WTC11 (cell line): ENCODE measurements around the gene WNT8B.

Experiments
- ELF4 ChIP-seq: sonication (generic); formaldehyde crosslinking; IDR thresholded peaks from 2 replicates; pipeline ENCODE4 v1.8.1; 2022; ENCODE audit warnings: low read depth, mild to moderate bottlenecking, moderate library complexity, missing genetic modification reagents
- FOXK1 ChIP-seq: sonication (generic); formaldehyde crosslinking; IDR thresholded peaks from 2 replicates; pipeline ENCODE4 v1.8.0; 2022; ENCODE audit warnings: mild to moderate bottlenecking, moderate library complexity, missing genetic modification reagents
- GABPB1 ChIP-seq: sonication (generic); formaldehyde crosslinking; IDR thresholded peaks from 2 replicates; pipeline ENCODE4 v1.8.1; 2023; ENCODE audit warnings: mild to moderate bottlenecking, missing genetic modification reagents
- SP1 ChIP-seq: sonication (generic); formaldehyde crosslinking; conservative IDR thresholded peaks from 2 replicates; pipeline ENCODE4 v1.8.1; 2022; ENCODE audit warnings: missing genetic modification reagents
- ZNF232 ChIP-seq: sonication (generic); formaldehyde crosslinking; IDR thresholded peaks from 2 replicates; pipeline ENCODE4 v1.8.0; 2022; ENCODE audit warnings: mild to moderate bottlenecking, missing genetic modification reagents
- TF ChIP-seq, protein P1 (sequence below): fragments of 200-600 bp; IDR thresholded peaks from 2 replicates; pipeline ENCODE4 v1.8.0; 2022; ENCODE audit warnings: antibody characterized with exemption
- TF ChIP-seq, protein P2 (sequence below): sonication (generic); formaldehyde crosslinking; IDR thresholded peaks from 2 replicates; pipeline ENCODE4 v1.8.1; 2023; ENCODE audit warnings: mild to moderate bottlenecking, missing genetic modification reagents, moderate library complexity
- TF ChIP-seq, protein P3 (sequence below): sonication (generic); formaldehyde crosslinking; IDR thresholded peaks from 2 replicates; pipeline ENCODE4 v1.8.1; 2023; ENCODE audit warnings: mild to moderate bottlenecking, missing genetic modification reagents, borderline replicate concordance
- TF ChIP-seq, protein P4 (sequence below): fragments of 250-450 bp; sonication (Bioruptor Pico); IDR thresholded peaks from 2 replicates; pipeline ENCODE4 v2.1.2; 2022; ENCODE audit warnings: mild to moderate bottlenecking, moderate library complexity
- TF ChIP-seq, protein P5 (sequence below): sonication (generic); formaldehyde crosslinking; IDR thresholded peaks from 2 replicates; pipeline ENCODE4 v1.8.0; 2023; ENCODE audit warnings: missing genetic modification reagents, mild to moderate bottlenecking, borderline replicate concordance

DNA sequence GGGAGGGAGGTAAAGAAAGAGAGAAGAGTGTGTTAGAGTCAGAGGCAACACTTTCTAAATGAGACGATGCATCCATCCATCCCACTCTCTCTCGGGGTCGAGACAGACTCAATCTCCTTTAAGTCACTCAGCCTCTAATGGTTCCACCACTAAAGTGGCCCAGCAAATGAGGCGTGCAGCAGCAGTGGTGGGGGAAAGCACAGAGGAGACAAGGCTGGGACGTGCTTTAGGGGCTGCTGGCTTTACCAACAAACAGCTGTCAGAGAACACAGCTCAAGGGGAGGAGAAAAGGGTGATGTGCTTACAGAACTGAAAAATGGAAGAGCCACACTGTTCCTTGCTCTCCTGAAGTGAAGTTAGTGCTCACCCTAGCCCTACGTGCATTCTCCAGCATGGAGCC lies 61.4 kb downstream of the WNT8B start:
- TF ChIP-seq, protein P1, sequence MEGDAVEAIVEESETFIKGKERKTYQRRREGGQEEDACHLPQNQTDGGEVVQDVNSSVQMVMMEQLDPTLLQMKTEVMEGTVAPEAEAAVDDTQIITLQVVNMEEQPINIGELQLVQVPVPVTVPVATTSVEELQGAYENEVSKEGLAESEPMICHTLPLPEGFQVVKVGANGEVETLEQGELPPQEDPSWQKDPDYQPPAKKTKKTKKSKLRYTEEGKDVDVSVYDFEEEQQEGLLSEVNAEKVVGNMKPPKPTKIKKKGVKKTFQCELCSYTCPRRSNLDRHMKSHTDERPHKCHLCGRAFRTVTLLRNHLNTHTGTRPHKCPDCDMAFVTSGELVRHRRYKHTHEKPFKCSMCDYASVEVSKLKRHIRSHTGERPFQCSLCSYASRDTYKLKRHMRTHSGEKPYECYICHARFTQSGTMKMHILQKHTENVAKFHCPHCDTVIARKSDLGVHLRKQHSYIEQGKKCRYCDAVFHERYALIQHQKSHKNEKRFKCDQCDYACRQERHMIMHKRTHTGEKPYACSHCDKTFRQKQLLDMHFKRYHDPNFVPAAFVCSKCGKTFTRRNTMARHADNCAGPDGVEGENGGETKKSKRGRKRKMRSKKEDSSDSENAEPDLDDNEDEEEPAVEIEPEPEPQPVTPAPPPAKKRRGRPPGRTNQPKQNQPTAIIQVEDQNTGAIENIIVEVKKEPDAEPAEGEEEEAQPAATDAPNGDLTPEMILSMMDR, result no peak
- TF ChIP-seq, protein P2, sequence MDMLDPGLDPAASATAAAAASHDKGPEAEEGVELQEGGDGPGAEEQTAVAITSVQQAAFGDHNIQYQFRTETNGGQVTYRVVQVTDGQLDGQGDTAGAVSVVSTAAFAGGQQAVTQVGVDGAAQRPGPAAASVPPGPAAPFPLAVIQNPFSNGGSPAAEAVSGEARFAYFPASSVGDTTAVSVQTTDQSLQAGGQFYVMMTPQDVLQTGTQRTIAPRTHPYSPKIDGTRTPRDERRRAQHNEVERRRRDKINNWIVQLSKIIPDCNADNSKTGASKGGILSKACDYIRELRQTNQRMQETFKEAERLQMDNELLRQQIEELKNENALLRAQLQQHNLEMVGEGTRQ (CRISPR knock-in tag), result no peak
- TF ChIP-seq, protein P3, sequence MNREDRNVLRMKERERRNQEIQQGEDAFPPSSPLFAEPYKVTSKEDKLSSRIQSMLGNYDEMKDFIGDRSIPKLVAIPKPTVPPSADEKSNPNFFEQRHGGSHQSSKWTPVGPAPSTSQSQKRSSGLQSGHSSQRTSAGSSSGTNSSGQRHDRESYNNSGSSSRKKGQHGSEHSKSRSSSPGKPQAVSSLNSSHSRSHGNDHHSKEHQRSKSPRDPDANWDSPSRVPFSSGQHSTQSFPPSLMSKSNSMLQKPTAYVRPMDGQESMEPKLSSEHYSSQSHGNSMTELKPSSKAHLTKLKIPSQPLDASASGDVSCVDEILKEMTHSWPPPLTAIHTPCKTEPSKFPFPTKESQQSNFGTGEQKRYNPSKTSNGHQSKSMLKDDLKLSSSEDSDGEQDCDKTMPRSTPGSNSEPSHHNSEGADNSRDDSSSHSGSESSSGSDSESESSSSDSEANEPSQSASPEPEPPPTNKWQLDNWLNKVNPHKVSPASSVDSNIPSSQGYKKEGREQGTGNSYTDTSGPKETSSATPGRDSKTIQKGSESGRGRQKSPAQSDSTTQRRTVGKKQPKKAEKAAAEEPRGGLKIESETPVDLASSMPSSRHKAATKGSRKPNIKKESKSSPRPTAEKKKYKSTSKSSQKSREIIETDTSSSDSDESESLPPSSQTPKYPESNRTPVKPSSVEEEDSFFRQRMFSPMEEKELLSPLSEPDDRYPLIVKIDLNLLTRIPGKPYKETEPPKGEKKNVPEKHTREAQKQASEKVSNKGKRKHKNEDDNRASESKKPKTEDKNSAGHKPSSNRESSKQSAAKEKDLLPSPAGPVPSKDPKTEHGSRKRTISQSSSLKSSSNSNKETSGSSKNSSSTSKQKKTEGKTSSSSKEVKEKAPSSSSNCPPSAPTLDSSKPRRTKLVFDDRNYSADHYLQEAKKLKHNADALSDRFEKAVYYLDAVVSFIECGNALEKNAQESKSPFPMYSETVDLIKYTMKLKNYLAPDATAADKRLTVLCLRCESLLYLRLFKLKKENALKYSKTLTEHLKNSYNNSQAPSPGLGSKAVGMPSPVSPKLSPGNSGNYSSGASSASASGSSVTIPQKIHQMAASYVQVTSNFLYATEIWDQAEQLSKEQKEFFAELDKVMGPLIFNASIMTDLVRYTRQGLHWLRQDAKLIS, result no peak
- TF ChIP-seq ELF4 (no peak), FOXK1 (CRISPR knock-in tag) (no peak), GABPB1 (CRISPR knock-in tag) (no peak), SP1 (CRISPR knock-in tag) (no peak), ZNF232 (CRISPR knock-in tag) (no peak)
- TF ChIP-seq, protein P4, sequence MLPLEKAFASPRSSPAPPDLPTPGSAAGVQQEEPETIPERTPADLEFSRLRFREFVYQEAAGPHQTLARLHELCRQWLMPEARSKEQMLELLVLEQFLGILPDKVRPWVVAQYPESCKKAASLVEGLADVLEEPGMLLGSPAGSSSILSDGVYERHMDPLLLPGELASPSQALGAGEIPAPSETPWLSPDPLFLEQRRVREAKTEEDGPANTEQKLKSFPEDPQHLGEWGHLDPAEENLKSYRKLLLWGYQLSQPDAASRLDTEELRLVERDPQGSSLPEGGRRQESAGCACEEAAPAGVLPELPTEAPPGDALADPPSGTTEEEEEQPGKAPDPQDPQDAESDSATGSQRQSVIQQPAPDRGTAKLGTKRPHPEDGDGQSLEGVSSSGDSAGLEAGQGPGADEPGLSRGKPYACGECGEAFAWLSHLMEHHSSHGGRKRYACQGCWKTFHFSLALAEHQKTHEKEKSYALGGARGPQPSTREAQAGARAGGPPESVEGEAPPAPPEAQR (CRISPR knock-in tag), result no peak
- TF ChIP-seq, protein P5, sequence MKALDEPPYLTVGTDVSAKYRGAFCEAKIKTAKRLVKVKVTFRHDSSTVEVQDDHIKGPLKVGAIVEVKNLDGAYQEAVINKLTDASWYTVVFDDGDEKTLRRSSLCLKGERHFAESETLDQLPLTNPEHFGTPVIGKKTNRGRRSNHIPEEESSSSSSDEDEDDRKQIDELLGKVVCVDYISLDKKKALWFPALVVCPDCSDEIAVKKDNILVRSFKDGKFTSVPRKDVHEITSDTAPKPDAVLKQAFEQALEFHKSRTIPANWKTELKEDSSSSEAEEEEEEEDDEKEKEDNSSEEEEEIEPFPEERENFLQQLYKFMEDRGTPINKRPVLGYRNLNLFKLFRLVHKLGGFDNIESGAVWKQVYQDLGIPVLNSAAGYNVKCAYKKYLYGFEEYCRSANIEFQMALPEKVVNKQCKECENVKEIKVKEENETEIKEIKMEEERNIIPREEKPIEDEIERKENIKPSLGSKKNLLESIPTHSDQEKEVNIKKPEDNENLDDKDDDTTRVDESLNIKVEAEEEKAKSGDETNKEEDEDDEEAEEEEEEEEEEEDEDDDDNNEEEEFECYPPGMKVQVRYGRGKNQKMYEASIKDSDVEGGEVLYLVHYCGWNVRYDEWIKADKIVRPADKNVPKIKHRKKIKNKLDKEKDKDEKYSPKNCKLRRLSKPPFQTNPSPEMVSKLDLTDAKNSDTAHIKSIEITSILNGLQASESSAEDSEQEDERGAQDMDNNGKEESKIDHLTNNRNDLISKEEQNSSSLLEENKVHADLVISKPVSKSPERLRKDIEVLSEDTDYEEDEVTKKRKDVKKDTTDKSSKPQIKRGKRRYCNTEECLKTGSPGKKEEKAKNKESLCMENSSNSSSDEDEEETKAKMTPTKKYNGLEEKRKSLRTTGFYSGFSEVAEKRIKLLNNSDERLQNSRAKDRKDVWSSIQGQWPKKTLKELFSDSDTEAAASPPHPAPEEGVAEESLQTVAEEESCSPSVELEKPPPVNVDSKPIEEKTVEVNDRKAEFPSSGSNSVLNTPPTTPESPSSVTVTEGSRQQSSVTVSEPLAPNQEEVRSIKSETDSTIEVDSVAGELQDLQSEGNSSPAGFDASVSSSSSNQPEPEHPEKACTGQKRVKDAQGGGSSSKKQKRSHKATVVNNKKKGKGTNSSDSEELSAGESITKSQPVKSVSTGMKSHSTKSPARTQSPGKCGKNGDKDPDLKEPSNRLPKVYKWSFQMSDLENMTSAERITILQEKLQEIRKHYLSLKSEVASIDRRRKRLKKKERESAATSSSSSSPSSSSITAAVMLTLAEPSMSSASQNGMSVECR (CRISPR knock-in tag), result no peak
